Lower leg skin (tissue), 3 donors: ENCODE data around the gene SPTBN4.

Experiments
- POLR2A ChIP-seq, 2 donors: fragments of 450-650 bp; IDR thresholded peaks; one replicate each; pipeline ENCODE4 v1.6.1; 2016 to 2017; ENCODE audit warnings: antibody characterized with exemption in 2 of 2, mild to moderate bottlenecking in 1 of 2, moderate library complexity in 1 of 2
- TF ChIP-seq, protein P1 (sequence below), 3 donors: fragments of 450-650 bp; IDR thresholded peaks; one replicate each; pipeline ENCODE4 v1.5.1; 2016; ENCODE audit warnings: antibody characterized with exemption in 3 of 3, mild to moderate bottlenecking in 3 of 3, moderate library complexity in 2 of 3

DNA sequence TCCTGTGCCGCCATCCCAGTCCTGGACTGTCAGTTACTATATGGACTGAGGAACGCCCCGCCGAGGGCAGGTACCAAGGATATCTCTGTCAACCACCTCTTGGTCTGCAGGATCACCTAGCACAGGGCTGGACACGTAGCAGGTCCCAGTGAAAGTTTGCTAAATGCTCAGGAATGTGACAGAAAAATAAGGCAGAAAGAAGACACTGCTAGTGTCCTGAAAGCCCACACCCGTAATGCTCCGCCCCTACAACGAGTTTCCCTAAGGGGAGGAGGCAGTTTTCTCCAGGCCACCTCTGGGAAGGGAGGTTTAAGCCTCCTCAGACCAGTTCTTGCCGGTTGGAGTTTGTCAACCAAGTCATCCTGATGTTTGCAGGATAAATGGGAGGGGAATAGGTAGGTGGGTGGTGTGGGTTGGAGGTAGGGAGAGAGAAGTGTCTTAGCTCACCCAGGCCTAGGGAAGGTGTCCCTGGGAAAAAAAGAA is 21.0 kb upstream of the SPTBN4 start:
- TF ChIP-seq, protein P1, sequence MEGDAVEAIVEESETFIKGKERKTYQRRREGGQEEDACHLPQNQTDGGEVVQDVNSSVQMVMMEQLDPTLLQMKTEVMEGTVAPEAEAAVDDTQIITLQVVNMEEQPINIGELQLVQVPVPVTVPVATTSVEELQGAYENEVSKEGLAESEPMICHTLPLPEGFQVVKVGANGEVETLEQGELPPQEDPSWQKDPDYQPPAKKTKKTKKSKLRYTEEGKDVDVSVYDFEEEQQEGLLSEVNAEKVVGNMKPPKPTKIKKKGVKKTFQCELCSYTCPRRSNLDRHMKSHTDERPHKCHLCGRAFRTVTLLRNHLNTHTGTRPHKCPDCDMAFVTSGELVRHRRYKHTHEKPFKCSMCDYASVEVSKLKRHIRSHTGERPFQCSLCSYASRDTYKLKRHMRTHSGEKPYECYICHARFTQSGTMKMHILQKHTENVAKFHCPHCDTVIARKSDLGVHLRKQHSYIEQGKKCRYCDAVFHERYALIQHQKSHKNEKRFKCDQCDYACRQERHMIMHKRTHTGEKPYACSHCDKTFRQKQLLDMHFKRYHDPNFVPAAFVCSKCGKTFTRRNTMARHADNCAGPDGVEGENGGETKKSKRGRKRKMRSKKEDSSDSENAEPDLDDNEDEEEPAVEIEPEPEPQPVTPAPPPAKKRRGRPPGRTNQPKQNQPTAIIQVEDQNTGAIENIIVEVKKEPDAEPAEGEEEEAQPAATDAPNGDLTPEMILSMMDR (IDR thresholded peaks at IDR 0.05): no peak
- no peak for TF ChIP-seq POLR2A (IDR thresholded peaks at IDR 0.05)
